K562 (cell line): ENCODE measurements around the gene PTPRZ1. TPM values are rescaled to one million over a fixed set of nuclear protein-coding genes. Genes with fewer than 3 reads are reported as not detected.

ENCODE experiments used
- ATAC-seq: fragments of 200-7000 bp; cut with Tn5 transposase; 3 replicates; pipeline ENCODE4 v1.9.1; 2020; ENCODE audit warnings: moderate library complexity
- BruUV-seq: library from RNA; stranded (reverse); fragments of 400-500 nt; replicated peaks from 2 replicates; lab custom pipeline; 2021; lab: Mats Ljungman, UMichigan
- CTCF ChIA-PET: fragments of 300-600 bp; formaldehyde crosslinking; extraction: SDS; loops from one replicate; lab custom pipeline; 2021; ENCODE audit warnings: low intra/inter-chr PET ratio; lab: Yijun Ruan, JAX
- POLR2A ChIA-PET: fragments of 300-600, 350-650 bp; sonication (Branson Sonifier 250); formaldehyde crosslinking; extraction: SDS; loops from one replicate; lab custom pipeline; 2021; ENCODE audit warnings: antibody characterized with exemption, inconsistent platforms; lab: Yijun Ruan, JAX
- DNase-seq, 4 experiments: peaks; one replicate each; pipeline versions ENCODE4 v3.0.0 to v3.0.0-alpha.2; 2011 to 2018; ENCODE audit warnings: low spot score in 3 of 4, mixed read lengths in 3 of 4; ENCODE audit errors: extremely low read depth in 1 of 4
- FAIRE-seq: peaks from 2 replicates; lab custom pipeline; 2011; peaks lifted over from hg19 to GRCh38; lab: Jason Lieb, UNC
- H2AFZ ChIP-seq: 2 replicates; pipeline ENCODE4 v1.6.0; 2011; ENCODE audit warnings: low read depth, low read length, control low read depth, inconsistent platforms
- H3K27ac ChIP-seq: fragments of 200-600 bp; 3 replicates; pipeline ENCODE4 v1.8.0; 2011; ENCODE audit warnings: low read depth, mild to moderate bottlenecking, control low read depth, inconsistent platforms, low read length, moderate library complexity, mixed read lengths; ENCODE audit errors: extremely low read depth
- H3K27me3 ChIP-seq, 2 experiments: fragments of 300-600 bp in 1 of 2; 2 replicates in 1 of 2; 3 replicates in 1 of 2; pipeline versions ENCODE4 v1.6.0 to v1.8.0; 2011; ENCODE audit warnings: inconsistent platforms in 2 of 2, low read length in 2 of 2, mild to moderate bottlenecking in 1 of 2, mixed read lengths in 1 of 2, moderate library complexity in 1 of 2; ENCODE audit not compliant: control insufficient read depth in 2 of 2, insufficient read depth in 2 of 2
- H3K36me3 ChIP-seq: fragments of 300-600 bp; 3 replicates; pipeline ENCODE4 v1.8.0; 2011; ENCODE audit warnings: mild to moderate bottlenecking, low read length, inconsistent platforms; ENCODE audit not compliant: control insufficient read depth, insufficient read depth
- H3K4me1 ChIP-seq, 2 experiments: fragments of 200-600 bp in 1 of 2; replicated peaks in 1 of 2; 2 replicates in 1 of 2; 3 replicates in 1 of 2; pipeline versions ENCODE4 v1.5.1 to v1.8.0; 2011; ENCODE audit warnings: inconsistent platforms in 2 of 2, low read length in 2 of 2, mild to moderate bottlenecking in 1 of 2, mixed read lengths in 1 of 2, moderate library complexity in 1 of 2; ENCODE audit not compliant: control insufficient read depth in 2 of 2, insufficient read depth in 2 of 2
- H3K4me2 ChIP-seq: 2 replicates; pipeline ENCODE4 v1.6.1; 2011; ENCODE audit warnings: low read length, control low read depth, inconsistent platforms, mixed read lengths; ENCODE audit not compliant: insufficient read depth
- H3K4me3 ChIP-seq: fragments of 200-600 bp; sonication (generic), shearing (Covaris generic); 2 replicates; pipeline ENCODE4 v1.5.1; 2016; ENCODE audit warnings: control low read depth, inconsistent platforms
- H3K79me2 ChIP-seq: fragments of 200-600 bp; 3 replicates; pipeline ENCODE4 v1.8.0; 2011; ENCODE audit warnings: low read length, inconsistent platforms; ENCODE audit not compliant: control insufficient read depth, insufficient read depth
- H3K9ac ChIP-seq, 2 experiments: 2 replicates each; pipeline versions ENCODE4 v1.6.0 to v1.6.1; 2011; ENCODE audit warnings: low read depth in 2 of 2, low read length in 2 of 2, control low read depth in 1 of 2, inconsistent platforms in 1 of 2, mild to moderate bottlenecking in 1 of 2, mixed read lengths in 1 of 2; ENCODE audit not compliant: insufficient read depth in 1 of 2
- H3K9me1 ChIP-seq: one replicate; pipeline ENCODE4 v1.6.0; 2011; ENCODE audit warnings: inconsistent platforms, mild to moderate bottlenecking, low read length, moderate library complexity; ENCODE audit not compliant: control insufficient read depth, insufficient read depth
- H3K9me3 ChIP-seq: replicated peaks from 2 replicates; pipeline ENCODE4 v1.5.1; 2011; ENCODE audit warnings: low read depth, low read length, inconsistent platforms; ENCODE audit not compliant: control insufficient read depth, insufficient read depth
- H4K20me1 ChIP-seq: replicated peaks from 2 replicates; pipeline ENCODE4 v1.6.1; 2011; ENCODE audit warnings: low read length, inconsistent platforms, mixed read lengths; ENCODE audit not compliant: control insufficient read depth, insufficient read depth
- CHD1 ChIP-seq: fragments of 200-600 bp; sonication (generic); IDR thresholded peaks from one replicate; pipeline ENCODE4 v1.6.1; 2012; ENCODE audit warnings: mild to moderate bottlenecking, moderate library complexity, low read length, inconsistent platforms
- CHD4 ChIP-seq: fragments of 200-600 bp; sonication (generic); IDR thresholded peaks from 3 replicates; pipeline ENCODE4 v1.6.1; 2012; ENCODE audit warnings: low read depth, mild to moderate bottlenecking, mixed read lengths, low read length, inconsistent platforms; ENCODE audit not compliant: insufficient read depth, insufficient replicate concordance, poor library complexity, severe bottlenecking
- CREB5 ChIP-seq: fragments of 250-450 bp; sonication (Bioruptor Pico); IDR thresholded peaks from 2 replicates; pipeline ENCODE4 v1.5.0; 2020; ENCODE audit warnings: mild to moderate bottlenecking
- CTCF ChIP-seq, 3 experiments: IDR thresholded peaks in 2 of 3; conservative IDR thresholded peaks in 1 of 3; 2 replicates each; pipeline ENCODE4 v1.5.1; 2011 to 2012; ENCODE audit warnings: low read length in 3 of 3, mild to moderate bottlenecking in 3 of 3, control low read depth in 2 of 3, improper control_type of control experiment in 1 of 3, inconsistent platforms in 1 of 3, low read depth in 1 of 3, mixed read lengths in 1 of 3, moderate library complexity in 1 of 3; ENCODE audit not compliant: insufficient read depth in 2 of 3
- FOXK2 ChIP-seq, 2 experiments: fragments of 450-650 bp; IDR thresholded peaks in 1 of 2; conservative IDR thresholded peaks in 1 of 2; 2 replicates each; pipeline ENCODE4 v1.6.1; 2016; ENCODE audit warnings: low read depth in 2 of 2, mild to moderate bottlenecking in 1 of 2
- HNRNPUL1 ChIP-seq: fragments of 200-400 bp; formaldehyde crosslinking; IDR thresholded peaks from 2 replicates; pipeline ENCODE4 v1.6.1; 2017; ENCODE audit warnings: low read length
- HOMEZ ChIP-seq: fragments of 250-450 bp; sonication (Bioruptor Pico); IDR thresholded peaks from 2 replicates; pipeline ENCODE4 v1.4.0; 2020; ENCODE audit warnings: mild to moderate bottlenecking, moderate library complexity
- JUN ChIP-seq, 2 experiments: sonication (generic) in 1 of 2; formaldehyde crosslinking in 1 of 2; IDR thresholded peaks; 2 replicates each; pipeline versions ENCODE4 v1.6.1 to v1.8.0; 2012 to 2022; ENCODE audit warnings: borderline replicate concordance in 2 of 2, mild to moderate bottlenecking in 2 of 2, improper control_type of control experiment in 1 of 2, low read depth in 1 of 2, low read length in 1 of 2, missing genetic modification reagents in 1 of 2
- PYGO2 ChIP-seq: fragments of 450-650 bp; IDR thresholded peaks from 2 replicates; pipeline ENCODE4 v1.6.1; 2016; ENCODE audit warnings: mild to moderate bottlenecking, missing genetic modification characterization, moderate library complexity, missing compliant biosample characterization
- TBL1XR1 ChIP-seq, 2 experiments: IDR thresholded peaks; 2 replicates each; pipeline ENCODE4 v1.6.1; 2012; ENCODE audit warnings: improper control_type of control experiment in 2 of 2, low read length in 2 of 2, mild to moderate bottlenecking in 1 of 2
- ZBTB9 ChIP-seq: fragments of 450-650 bp; formaldehyde crosslinking; IDR thresholded peaks from 2 replicates; pipeline ENCODE4 v1.4.0; 2020; ENCODE audit warnings: mild to moderate bottlenecking, moderate library complexity
- WGBS: fragments of 100-300 bp; shearing (Covaris generic); methylation state at CpG from one replicate; pipeline ENCODE4 v1.1.6; 2016; ENCODE audit warnings: low coverage, mixed read lengths; ENCODE audit not compliant: insufficient coverage; ENCODE audit errors: missing lambda C conversion rate; 5-methylcytosine and 5-hydroxymethylcytosine counted together
- in situ Hi-C: fragments of 300-500 bp; cut with MboI; formaldehyde crosslinking; loops from 4 replicates; pipeline ENCODE4 v1.15.0; 2018; ENCODE audit warnings: inconsistent platforms, mixed read lengths
- intact Hi-C: fragments of 100-400 bp; cut with micrococcal nuclease; formaldehyde crosslinking; loops from 2 replicates; pipeline ENCODE4 v1.14.2; 2022
- polyA plus RNA-seq, 8 experiments: library from polyadenylated mRNA; depleted of rRNA in 4 of 8; stranded (reverse) in 5 of 8; unstranded in 3 of 8; fragments of >200 nt; fragmentation: Nextera tagmentation in 2 of 8; fragmentation: Illumina TruSeq in 1 of 8; extraction: Ambion mirVana in 2 of 8; extraction: Trizol in 1 of 8; gene quantifications; 2 replicates each; pipeline versions ENCODE4 v1.2.1 to v1.2.3, GENCODE V29; 2011 to 2014; ENCODE audit warnings: inconsistent platforms in 1 of 8, missing spikeins in 1 of 8
- total RNA-seq, 7 experiments: library from RNA; depleted of rRNA in 6 of 7; stranded (reverse); fragments of >200 nt in 6 of 7; fragmentation: Illumina TruSeq in 2 of 7; extraction: Trizol in 2 of 7; gene quantifications; 2 replicates each; pipeline versions ENCODE4 v1.2.1 to v1.2.3, GENCODE V29; 2011 to 2021; ENCODE audit warnings: low replicate concordance in 1 of 7

Gene PTPRZ1
- total and polyA plus RNA-seq, 9 of the 15 experiments (the other 6 are each of a cell fraction or from before 2014, with no cell fraction given): 0.04 TPM; not detected in 7

GRCh38 chr7:122013630-122014029 is 140.7 kb downstream of the PTPRZ1 start (continued):
- TF ChIP-seq PYGO2 (tag): no peak
- TF ChIP-seq HNRNPUL1: no peak
- TF ChIP-seq CHD4: no peak
- TF ChIP-seq, all 486 proteins: peak for 0

- ChIA-PET CTCF (no interaction called here), POLR2A (no interaction called here)
- Histone ChIP-seq H2AFZ (no peak overlapping the region), H3K27ac (no peak overlapping the region), H4K20me1 (no peaks in the 10 kb centered on the region), H3K4me1 (no peaks in the 10 kb centered on the region), H3K4me3 (no peak overlapping the region), H3K36me3 (no peaks in the 10 kb centered on the region), H3K9me1 (no peaks in the 10 kb centered on the region), H3K79me2 (no peaks in the 10 kb centered on the region), H3K9ac (no peak overlapping the region), H3K4me2 (no peak overlapping the region), H3K27me3 (no peaks in the 10 kb centered on the region), H3K9me3 (no peaks in the 10 kb centered on the region)
- in situ Hi-C loops (no loop called here), intact Hi-C loops (no loop called here)
- ATAC-seq (no peak), DNase-seq (no peak), FAIRE-seq (no peak)
- 0% methylated on average over 1 of the region's 1 CpG for WGBS
- TF ChIP-seq ZBTB9 (CRISPR knock-in tag): no peak
- TF ChIP-seq CTCF (IDR thresholded peaks at IDR 0.05 in 2 of 3, conservative IDR thresholded peaks at IDR 0.05 in 1 of 3; ENCODE audit: insufficient read depth in 2 of 3, low read depth in 1 of 3, low read length in 3 of 3): peak in 1 of 3 experiments; percentile 4; a peak in 1 of 6 replicates
- no peak for TF ChIP-seq JUN (IDR thresholded peaks at IDR 0.05; ENCODE audit: borderline replicate concordance, low read depth, low read length)
- no peak for TF ChIP-seq JUN (CRISPR knock-in tag; IDR thresholded peaks at IDR 0.05; ENCODE audit: borderline replicate concordance)
- TF ChIP-seq HOMEZ (CRISPR knock-in tag): no peak
- no peak for TF ChIP-seq FOXK2 (conservative IDR thresholded peaks at IDR 0.05 in 1 of 2, IDR thresholded peaks at IDR 0.05 in 1 of 2; ENCODE audit: low read depth in 2 of 2)
- TF ChIP-seq CREB5 (CRISPR knock-in tag): no peak
- no peak for TF ChIP-seq CHD1
- TF ChIP-seq TBL1XR1 (IDR thresholded peaks at IDR 0.05; ENCODE audit: low read length in 2 of 2): no peak
- no TSS peak for BruUV-seq
These were observed 141.7 kb downstream of the PTPRZ1 start for GRCh38 chr7:122014697-122015096.
